HG03159 (cell line): ENCODE data around the gene MDH1B.
A peak's percentile ranks its signal among the peaks of the same experiment; 100 is the strongest.
"Not testable (repeated sequence)": the region's sequence is repeated elsewhere in the genome, so short reads cannot be mapped to it uniquely, and the experiment has no call there.

Source experiments
- ATAC-seq: cut with Tn5 transposase; IDR thresholded peaks from one replicate; pipeline ENCODE4 v1.9.1; 2021; ENCODE audit warnings: mild to moderate bottlenecking, moderate library complexity; ENCODE audit not compliant: unreplicated experiment

MDH1B gene

GRCh38 chr2:206765242-206766056, at the start of gene MDH1B, which contains the start of gene FASTKD2:
TSS of gene MDH1B (minus strand) at chr2:206765328. CDS start at chr2:206765271, 57 bp downstream.
TSS of gene FASTKD2 (plus strand) at chr2:206765606. CDS start at chr2:206766694, 1,088 bp downstream.
- peak; percentile 91 for ATAC-seq

DNA sequence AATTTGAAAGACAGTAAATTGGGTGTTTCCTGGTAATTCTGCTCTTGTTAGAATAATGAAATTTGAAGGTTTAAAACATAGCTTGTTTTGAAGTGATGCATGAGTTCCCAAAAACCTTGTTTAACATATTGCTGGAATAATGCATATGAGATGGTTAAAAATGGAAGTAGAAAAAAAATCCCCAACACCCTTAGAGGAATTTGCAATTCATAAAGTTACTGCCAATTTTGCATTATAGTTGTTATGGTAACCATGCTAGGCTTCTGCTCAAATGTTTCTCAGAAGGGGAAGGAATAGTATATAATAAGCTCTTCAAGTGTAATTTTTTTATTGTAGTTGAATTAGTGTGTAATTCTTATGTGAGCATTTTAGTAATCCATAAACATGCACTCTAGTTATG, 49.4 kb upstream of the MDH1B start:
- ATAC-seq, result no peak

- not testable (repeated sequence) for ATAC-seq
Measured at GRCh38 chr2:206812471-206812870, 47.3 kb upstream of the MDH1B start.

DNA sequence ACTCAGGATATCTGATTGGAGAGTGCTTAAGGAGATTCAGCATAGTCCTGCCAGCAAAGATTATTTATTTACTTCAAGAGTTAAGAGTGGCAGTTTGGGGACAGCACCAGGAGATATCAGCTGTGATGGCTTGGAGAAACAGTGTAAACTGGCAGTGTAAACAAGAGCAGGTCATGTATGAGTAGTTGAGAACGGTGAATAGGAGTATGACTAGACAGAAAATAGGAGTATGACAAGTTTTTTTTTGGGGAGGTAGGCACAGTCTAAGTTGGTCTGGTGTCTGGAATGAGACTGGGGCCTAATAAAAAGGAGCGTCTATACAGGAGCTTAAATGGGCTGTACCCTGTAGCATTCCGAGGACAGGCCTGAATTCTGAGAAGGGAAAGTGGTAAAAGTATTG, 42.5 kb upstream of the MDH1B start:
- not testable (repeated sequence) for ATAC-seq

DNA sequence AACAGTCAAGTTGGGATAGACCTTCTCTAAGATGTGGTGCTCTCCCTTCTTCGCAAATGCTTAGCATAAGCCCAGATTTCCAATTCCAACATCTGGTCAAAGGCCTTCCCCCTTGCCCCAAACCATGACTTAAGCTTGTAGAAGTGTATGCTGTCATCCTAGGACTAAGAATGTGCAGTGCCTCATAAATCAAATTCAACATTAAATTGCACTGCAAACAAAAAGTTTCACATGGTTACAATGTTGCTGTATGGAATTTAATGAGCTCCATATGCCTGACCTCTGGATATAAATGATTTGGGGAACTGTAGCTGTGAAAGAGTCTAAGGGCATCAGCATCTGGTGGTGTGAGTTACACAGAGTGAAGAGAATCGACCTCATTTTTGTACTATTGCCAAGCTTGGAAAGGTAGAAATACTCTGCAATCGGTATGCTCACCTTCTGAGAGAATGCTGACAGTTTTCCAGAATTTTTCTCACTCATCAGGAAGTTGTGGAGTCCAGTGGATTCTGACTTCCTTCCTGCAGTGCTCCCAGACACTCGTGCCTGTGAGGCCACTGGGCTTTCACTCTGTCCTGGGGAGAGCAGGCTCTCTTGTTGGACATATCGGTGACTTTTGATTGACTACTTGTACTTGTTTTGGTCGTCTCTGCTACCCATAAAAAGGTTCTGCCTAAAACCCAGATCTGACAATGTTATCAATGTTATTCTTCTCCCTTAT, 40.9 kb upstream of the MDH1B start:
- ATAC-seq, result no peak

DNA sequence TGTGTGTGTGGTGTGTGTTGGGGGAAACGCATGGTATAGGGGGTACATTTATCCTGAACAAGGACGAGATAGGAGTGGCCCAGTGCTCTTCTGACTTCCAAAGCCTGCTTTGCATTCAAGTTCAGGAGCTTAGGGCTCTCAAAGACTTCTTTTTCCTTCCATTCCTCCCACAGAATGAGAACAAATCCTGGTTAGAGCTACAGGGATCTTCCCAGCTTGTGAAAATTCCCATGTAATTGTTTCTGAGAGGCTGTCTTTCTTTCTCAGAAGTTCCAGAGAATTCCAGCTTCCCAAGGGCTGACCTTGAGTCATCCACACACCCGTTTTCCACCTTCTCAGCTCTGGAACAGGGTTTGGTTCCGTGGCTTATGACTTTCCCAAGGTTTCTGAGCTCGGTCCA, 39.2 kb upstream of the MDH1B start:
- ATAC-seq, result no peak

DNA sequence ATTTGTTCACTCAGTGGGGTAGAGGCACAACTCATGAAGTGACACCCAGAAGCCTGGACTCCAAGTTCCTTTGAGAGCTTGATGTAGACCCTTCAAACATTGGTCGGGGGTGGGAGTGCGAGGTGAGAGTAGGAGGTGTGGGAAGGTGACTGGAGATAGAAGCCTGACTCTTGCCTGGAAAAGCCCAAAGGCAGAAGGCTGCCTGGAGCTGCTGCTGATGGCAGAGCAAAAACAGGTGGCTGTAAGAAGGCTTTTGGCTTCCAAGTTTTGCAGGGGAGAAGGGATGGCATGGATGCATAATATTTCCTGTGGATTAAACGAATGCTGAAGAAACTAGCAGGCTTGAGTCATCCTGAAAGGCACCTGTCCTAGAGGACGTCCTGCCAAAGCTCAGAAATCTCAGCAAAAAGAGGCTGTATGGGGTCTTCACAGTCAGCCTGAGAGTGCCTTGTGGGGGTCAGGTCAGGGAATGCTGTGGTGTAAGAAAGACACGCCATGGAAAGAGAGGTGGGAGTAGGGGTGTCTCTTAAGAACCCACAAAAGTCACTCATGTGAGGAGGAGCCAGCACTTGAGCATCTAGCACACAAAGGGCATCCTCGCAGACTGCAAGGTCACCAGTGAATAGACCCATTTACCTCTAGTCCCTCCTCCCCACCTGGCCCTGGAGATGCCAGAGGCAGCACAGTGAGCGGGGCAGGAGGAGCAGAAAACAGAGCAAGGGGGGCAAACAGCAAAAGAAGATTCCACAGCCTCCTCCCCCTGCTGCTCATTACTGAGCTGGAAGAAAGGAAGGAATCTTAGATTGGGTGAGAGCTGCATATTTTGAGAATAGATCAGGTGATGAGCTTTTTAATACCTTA, 37.8 kb upstream of the MDH1B start:
- ATAC-seq, result no peak

DNA sequence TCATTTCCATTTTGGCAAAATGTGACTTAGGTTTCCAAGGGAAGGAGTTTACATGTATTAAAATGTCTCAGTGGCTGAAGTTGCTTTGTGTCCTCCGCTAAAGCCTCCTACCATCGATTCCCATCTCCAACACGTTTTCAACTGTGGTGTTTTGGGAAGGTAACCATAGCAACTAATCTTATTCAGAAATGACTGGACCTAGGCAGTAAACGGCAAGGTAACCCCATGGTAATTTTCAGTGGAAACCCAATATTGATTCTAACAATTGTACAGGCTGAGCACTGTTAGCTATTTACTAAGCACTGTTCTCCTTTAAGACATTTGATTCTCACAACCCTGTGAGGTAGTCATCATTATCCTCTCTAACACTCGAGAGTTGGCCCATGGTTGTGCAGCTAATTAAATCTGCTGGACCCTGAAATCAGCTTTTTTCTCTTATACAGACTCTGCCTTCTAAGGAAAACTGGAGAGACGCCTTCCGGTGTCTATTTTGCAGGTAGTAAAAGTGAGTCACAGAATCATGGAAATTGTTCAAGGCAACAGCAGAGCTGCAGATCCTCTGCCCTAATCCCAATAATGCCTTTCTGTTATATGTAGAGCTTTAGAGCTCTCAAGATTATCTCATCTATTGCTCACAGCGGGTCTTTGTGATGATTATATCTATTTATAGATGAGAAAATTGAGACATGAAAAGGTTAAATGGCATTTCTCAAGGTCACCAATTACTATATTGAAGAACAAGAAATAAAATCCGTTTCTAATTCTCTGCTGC, 36.5 kb upstream of the MDH1B start:
- ATAC-seq, result no peak

- peak; percentile 61 for ATAC-seq
Measured at GRCh38 chr2:206800506-206801417, 35.6 kb upstream of the MDH1B start.

DNA sequence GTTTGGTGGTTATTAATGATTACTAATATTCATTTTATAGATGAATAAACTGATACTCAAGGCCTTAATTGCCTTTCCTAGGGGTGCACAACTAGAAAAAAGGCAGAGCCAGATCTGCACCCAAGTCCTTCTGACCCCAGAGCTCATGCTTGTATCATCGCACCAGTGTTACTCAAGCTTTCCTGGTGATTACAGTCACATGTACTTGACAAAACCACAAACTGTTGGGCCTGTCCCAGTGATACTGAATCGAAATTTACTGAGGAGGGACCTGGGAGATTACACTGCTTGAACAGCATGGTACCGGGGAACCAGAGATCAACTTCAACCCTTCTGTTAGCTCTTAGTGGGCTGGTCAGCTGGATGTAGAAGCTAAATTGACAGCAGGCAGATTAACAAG, 34.0 kb upstream of the MDH1B start:
- ATAC-seq, result no peak

DNA sequence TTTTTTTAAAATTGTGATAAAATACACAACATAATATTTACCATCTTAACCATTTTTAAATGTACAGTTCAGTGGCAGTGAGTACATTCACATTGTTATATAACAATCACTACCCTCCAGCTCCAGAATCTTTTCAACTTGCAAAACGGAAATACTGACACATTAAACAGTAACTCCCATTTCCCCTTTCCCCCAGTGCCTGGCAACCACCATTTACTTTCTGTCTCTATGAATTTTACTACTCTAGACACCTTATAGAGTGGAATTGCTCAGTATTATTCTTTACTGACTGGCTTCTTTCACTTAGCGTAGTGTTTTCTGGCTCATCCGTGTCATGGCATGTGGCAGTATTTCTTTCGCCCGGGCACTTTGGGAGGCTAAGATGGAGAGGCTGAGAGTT, 32.9 kb upstream of the MDH1B start:
- ATAC-seq, result peak; percentile 69

GRCh38 chr2:206797376-206797775, 32.2 kb upstream of the MDH1B start:
- no peak for ATAC-seq

- ATAC-seq, result no peak
Measured at GRCh38 chr2:206792645-206793044, 27.5 kb upstream of the MDH1B start.

DNA sequence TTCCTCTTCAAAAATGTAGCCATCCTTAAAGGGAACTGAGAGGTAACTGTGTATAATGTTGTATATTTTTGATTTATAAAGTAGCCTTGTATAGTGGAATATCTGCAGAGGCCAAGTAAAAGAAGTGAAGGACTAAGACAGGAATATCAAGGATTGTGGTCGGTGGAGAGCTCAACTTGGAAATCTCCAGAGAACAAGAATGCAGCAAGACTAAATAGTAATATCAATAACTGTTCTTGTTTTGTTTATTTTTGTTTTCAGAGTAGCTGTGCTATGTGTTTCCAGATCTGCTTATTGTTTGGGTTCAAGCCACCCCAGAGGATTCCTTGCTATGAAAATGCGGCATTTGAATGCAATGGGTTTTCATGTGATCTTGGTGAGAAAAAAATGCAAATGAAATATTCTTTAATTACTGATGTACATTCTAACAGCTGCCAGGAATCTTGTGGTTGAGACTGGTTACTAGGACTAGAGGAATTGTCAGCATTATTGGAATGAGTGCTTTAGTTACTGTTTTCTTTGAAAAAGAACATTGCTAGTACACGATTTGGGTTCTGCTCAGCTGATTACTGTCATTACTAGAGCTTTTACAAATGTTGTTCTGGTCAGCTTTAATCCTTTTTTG, 25.3 kb upstream of the MDH1B start:
- ATAC-seq, result no peak

DNA sequence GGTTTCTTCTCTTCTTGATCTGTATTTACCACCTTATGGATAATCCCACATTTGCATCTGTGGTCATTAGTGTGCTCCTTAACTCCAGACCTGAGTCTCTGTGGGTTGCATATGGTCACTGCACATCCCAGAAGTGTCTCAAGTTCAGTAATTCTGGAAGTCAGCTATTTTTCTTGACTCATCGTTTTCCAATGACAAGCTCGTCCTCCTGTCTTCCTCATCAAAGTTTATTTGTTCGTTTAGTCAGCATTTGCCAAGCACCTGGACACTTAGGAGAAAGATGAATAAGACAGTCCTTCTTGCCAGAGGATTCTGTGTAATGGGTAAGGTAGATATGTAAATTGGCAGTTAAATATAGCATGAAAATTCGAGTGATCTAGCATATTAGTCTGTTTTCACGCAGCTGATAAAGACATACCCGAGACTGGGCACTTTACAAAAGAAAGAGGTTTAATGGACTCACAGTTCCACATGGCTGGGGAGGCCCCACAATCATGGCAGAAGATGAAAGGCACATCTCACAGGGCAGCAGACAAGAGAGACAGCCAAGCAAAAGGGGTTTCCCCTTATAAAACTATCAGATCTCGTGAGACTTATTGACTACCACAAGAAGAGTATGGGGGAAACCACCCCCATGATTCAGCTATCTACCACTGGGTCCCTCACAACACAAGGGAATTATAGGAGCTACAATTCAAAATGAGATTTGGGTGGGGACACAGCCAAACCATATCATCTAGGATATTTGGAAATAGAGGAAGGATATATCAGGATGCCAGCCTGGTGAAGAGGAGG, 19.6 kb upstream of the MDH1B start:
- ATAC-seq, result no peak

DNA sequence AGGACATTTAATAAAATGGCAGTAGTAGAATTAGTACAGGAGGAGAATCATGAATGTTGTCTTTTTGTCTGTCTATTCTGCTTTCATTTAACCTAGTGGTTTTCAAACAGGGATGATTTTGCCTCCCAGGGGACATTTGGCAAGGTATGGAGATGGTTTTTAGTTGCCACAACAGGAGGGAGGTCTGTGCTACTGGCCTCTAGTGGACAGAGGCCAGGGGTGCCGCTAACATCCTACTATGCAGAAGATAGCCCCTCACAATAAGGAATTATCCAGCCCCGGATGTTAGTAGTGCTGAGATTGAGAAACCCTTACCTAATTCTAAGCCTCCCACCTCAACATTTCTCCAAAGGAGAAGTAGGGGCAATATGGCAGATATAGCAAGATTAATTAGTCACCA, 18.6 kb upstream of the MDH1B start:
- ATAC-seq, result peak; percentile 50

DNA sequence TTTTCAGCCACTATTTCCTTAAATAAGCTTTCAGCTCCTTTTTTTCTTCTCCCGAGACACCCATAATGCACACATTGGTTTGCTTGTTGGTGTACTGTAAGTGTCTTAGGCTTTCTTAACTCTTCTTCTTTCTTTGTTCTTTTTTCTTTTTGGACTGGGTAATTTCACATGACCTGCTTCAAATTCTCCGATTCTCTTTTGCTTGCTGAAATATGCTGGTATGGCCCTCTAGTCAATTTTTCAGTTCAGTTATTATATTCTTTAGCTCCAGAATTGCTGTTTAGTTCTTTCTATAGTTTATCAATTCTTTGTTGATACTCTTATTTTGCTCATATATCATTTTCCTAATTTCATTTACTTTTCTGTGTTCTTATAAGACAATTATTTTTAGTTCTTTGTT, 15.5 kb upstream of the MDH1B start:
- ATAC-seq, result no peak

- no peak for ATAC-seq
Measured at GRCh38 chr2:206776432-206776831, 11.3 kb upstream of the MDH1B start.
